H1 (cell line): ENCODE results near the gene TSPAN4.

Experiments
- ASH2L ChIP-seq: fragments of 200-600, 300-600 bp; sonication (generic); IDR thresholded peaks from one replicate; pipeline ENCODE4 v1.7.1; 2017; ENCODE audit warnings: low read length
- CHD7 ChIP-seq: fragments of 300-600 bp; sonication (generic); IDR thresholded peaks from 2 replicates; pipeline ENCODE4 v1.7.1; 2012; ENCODE audit warnings: low read length, moderate library complexity, mild to moderate bottlenecking, inconsistent platforms; ENCODE audit not compliant: insufficient replicate concordance
- CTCF ChIP-seq, 3 experiments: IDR thresholded peaks; 1 replicate in 2 of 3; 2 replicates in 1 of 3; pipeline versions ENCODE4 v1.5.1 to v1.6.1; 2011; ENCODE audit warnings: low read length in 3 of 3, mild to moderate bottlenecking in 3 of 3, inconsistent platforms in 2 of 3, low read depth in 1 of 3, moderate library complexity in 1 of 3; ENCODE audit not compliant: insufficient read depth in 1 of 3; ENCODE audit errors: control extremely low read depth in 1 of 3
- EGR1 ChIP-seq: IDR thresholded peaks from 2 replicates; pipeline ENCODE4 v1.6.1; 2011; ENCODE audit warnings: low read depth, low read length, borderline replicate concordance
- EP300 ChIP-seq, 2 experiments: IDR thresholded peaks; 1 replicate in 1 of 2; 2 replicates in 1 of 2; pipeline ENCODE4 v1.6.1; 2011 to 2012; ENCODE audit warnings: low read depth in 2 of 2, low read length in 2 of 2, mild to moderate bottlenecking in 2 of 2, borderline replicate concordance in 1 of 2, inconsistent platforms in 1 of 2, moderate library complexity in 1 of 2
- HDAC2 ChIP-seq, 2 experiments: fragments of 300-600 bp in 1 of 2; sonication (generic) in 1 of 2; IDR thresholded peaks; 2 replicates each; pipeline ENCODE4 v1.6.1; 2011 to 2012; ENCODE audit warnings: low read depth in 2 of 2, low read length in 2 of 2, mild to moderate bottlenecking in 2 of 2, moderate library complexity in 2 of 2, borderline replicate concordance in 1 of 2, inconsistent platforms in 1 of 2
- POLR2A ChIP-seq, 2 experiments: IDR thresholded peaks; 1 replicate in 1 of 2; 2 replicates in 1 of 2; pipeline ENCODE4 v1.6.1; 2011; ENCODE audit warnings: low read depth in 2 of 2, low read length in 2 of 2, mild to moderate bottlenecking in 2 of 2; ENCODE audit errors: control extremely low read depth in 1 of 2
- SP1 ChIP-seq: IDR thresholded peaks from 2 replicates; pipeline ENCODE4 v1.6.1; 2011; ENCODE audit warnings: low read depth, low read length
- SP4 ChIP-seq: IDR thresholded peaks from 2 replicates; pipeline ENCODE4 v1.6.1; 2012; ENCODE audit warnings: low read length, inconsistent platforms
- SRF ChIP-seq: IDR thresholded peaks from 2 replicates; pipeline ENCODE4 v1.6.1; 2011; ENCODE audit warnings: mild to moderate bottlenecking, low read depth, low read length, moderate library complexity
- USF2 ChIP-seq: IDR thresholded peaks from 2 replicates; pipeline ENCODE4 v1.6.1; 2011; ENCODE audit warnings: low read length, improper control_type of control experiment
- YY1 ChIP-seq: IDR thresholded peaks from 2 replicates; pipeline ENCODE4 v1.6.1; 2011; ENCODE audit warnings: low read depth, mild to moderate bottlenecking, low read length

GRCh38 chr11:859394-860131 is 16.9 kb downstream of the TSPAN4 start:
- TF ChIP-seq USF2 (no peak), CTCF (IDR thresholded peaks at IDR 0.05; ENCODE audit: control extremely low read depth in 1 of 3, insufficient read depth in 1 of 3, low read depth in 1 of 3, low read length in 3 of 3) (no peak), POLR2A (IDR thresholded peaks at IDR 0.05; ENCODE audit: control extremely low read depth in 1 of 2, low read depth in 2 of 2, low read length in 2 of 2) (no peak), EP300 (IDR thresholded peaks at IDR 0.05; ENCODE audit: borderline replicate concordance in 1 of 2, low read depth in 2 of 2, low read length in 2 of 2) (no peak), YY1 (no peak), HDAC2 (IDR thresholded peaks at IDR 0.05; ENCODE audit: borderline replicate concordance in 1 of 2, low read depth in 2 of 2, low read length in 2 of 2) (no peak), SRF (no peak), SP1 (no peak), EGR1 (no peak), CHD7 (no peak), ASH2L (no peak), SP4 (no peak)
